GM19463 (cell line): ENCODE results near the gene BCAR3.

ENCODE experiments used
- ATAC-seq: cut with Tn5 transposase; IDR thresholded peaks from one replicate; pipeline ENCODE4 v1.9.1; 2021; ENCODE audit warnings: mild to moderate bottlenecking, moderate library complexity; ENCODE audit not compliant: unreplicated experiment

BCAR3 gene

GRCh38 chr1:93516164-93516563 lies 165.5 kb downstream of the BCAR3 start:
- ATAC-seq = no peak
